Smooth muscle cell (in vitro differentiated cells): ENCODE measurements around the gene DNAJC2. TPM values are rescaled to one million over a fixed set of nuclear protein-coding genes. Genes with fewer than 3 reads are reported as not detected.
"Not testable (repeated sequence)": the region's sequence is repeated elsewhere in the genome, so short reads cannot be mapped to it uniquely, and the experiment has no call there.

Source experiments
- DNase-seq: peaks from one replicate; lab custom pipeline; 2025; ENCODE audit not compliant: unreplicated experiment; lab: John Stamatoyannopoulos, UW
- H2AFZ ChIP-seq: fragments of 200-600 bp; sonication (generic); 2 replicates; pipeline ENCODE4 v1.6.0; 2016; ENCODE audit warnings: antibody characterized with exemption, low read depth, mild to moderate bottlenecking
- H3F3A ChIP-seq: fragments of 200-600 bp; sonication (generic); 2 replicates; pipeline ENCODE4 v1.6.0; 2017; ENCODE audit warnings: antibody characterized with exemption, low read depth
- H3K27ac ChIP-seq: fragments of 200-600 bp; sonication (generic); 2 replicates; pipeline ENCODE4 v1.5.1; 2016; ENCODE audit warnings: low read depth, mild to moderate bottlenecking
- H3K27me3 ChIP-seq: fragments of 200-600 bp; sonication (generic); 2 replicates; pipeline ENCODE4 v1.6.1; 2016; ENCODE audit warnings: low read depth, mild to moderate bottlenecking
- H3K36me3 ChIP-seq: fragments of 200-600 bp; sonication (generic); 2 replicates; pipeline ENCODE4 v1.5.1; 2016; ENCODE audit warnings: low read depth
- H3K4me1 ChIP-seq: fragments of 200-600 bp; sonication (generic); 2 replicates; pipeline ENCODE4 v1.5.1; 2016; ENCODE audit warnings: low read depth
- H3K4me2 ChIP-seq: fragments of 200-600 bp; sonication (generic); 2 replicates; pipeline ENCODE4 v1.6.0; 2016; ENCODE audit warnings: mild to moderate bottlenecking
- H3K4me3 ChIP-seq: fragments of 200-600 bp; sonication (generic); 2 replicates; pipeline ENCODE4 v1.5.1; 2016; ENCODE audit warnings: mild to moderate bottlenecking
- H3K79me2 ChIP-seq: fragments of 200-600 bp; sonication (generic); 2 replicates; pipeline ENCODE4 v1.6.0; 2016; ENCODE audit warnings: low read depth, mild to moderate bottlenecking
- H3K9ac ChIP-seq: fragments of 200-600 bp; sonication (generic); 2 replicates; pipeline ENCODE4 v1.6.0; 2016; ENCODE audit warnings: low read depth
- H3K9me3 ChIP-seq: fragments of 200-600 bp; sonication (generic); replicated peaks from 2 replicates; pipeline ENCODE4 v1.5.1; 2016; ENCODE audit warnings: low read depth
- H4K20me1 ChIP-seq: fragments of 200-600 bp; sonication (generic); 2 replicates; pipeline ENCODE4 v1.6.0; 2016; ENCODE audit warnings: low read depth
- WGBS: methylation state at CpG from one replicate; pipeline ENCODE4 v1.1.7; 2016; ENCODE audit warnings: low lambda C conversion rate; 5-methylcytosine and 5-hydroxymethylcytosine counted together
- polyA plus RNA-seq: library from polyadenylated mRNA; unstranded; fragments of >200 nt; fragmentation: Nextera tagmentation; extraction: Ambion mirVana; gene quantifications from 2 replicates; pipeline ENCODE4 v1.2.1, GENCODE V29; 2016
- total RNA-seq: library from RNA; depleted of rRNA; stranded (reverse); fragments of >200 nt; gene quantifications from 2 replicates; pipeline ENCODE4 v1.2.3, GENCODE V29; 2014
- TF ChIP-seq, protein P1 (sequence below): fragments of 200-600 bp; sonication (generic); IDR thresholded peaks from 2 replicates; pipeline ENCODE4 v1.5.1; 2017; ENCODE audit warnings: borderline replicate concordance, mild to moderate bottlenecking, antibody characterized with exemption; ENCODE audit not compliant: insufficient read depth, poor library complexity, severe bottlenecking

The DNAJC2 gene
- total and polyA plus RNA-seq, 2 experiments from 2014 or later: 21.2 to 31.1 TPM

DNA sequence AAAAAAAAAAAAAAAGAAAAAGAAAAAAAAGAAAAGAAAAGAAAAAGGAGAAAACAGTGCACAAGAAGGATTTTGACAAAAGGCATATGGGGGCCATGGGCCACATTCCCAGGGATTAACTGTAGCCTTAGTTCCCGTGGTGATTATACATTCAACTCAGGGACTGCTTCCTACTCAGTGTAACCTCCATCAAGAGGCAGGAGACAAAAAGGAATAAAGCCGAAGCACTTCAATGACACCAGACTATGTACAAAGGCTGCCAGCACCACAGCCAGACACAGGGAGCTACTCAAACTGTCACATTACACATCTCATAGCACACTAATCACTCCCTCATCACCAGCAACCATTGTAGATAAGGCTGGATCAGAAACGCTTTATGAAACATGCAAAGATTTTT is 52.4 kb downstream of the DNAJC2 start:
- Histone ChIP-seq H3K4me1 (no peaks in the 10 kb centered on the region), H2AFZ (no peak overlapping the region), H3K36me3 (no peaks in the 10 kb centered on the region), H3K27me3 (peaks cover 3% of the 10 kb centered on the region), H3K4me2 (no peak overlapping the region), H3K4me3 (no peak overlapping the region), H3K79me2 (no peaks in the 10 kb centered on the region), H4K20me1 (no peaks in the 10 kb centered on the region), H3K9me3 (no peaks in the 10 kb centered on the region), H3F3A (no peaks in the 10 kb centered on the region), H3K9ac (no peak overlapping the region), H3K27ac (no peak overlapping the region)
- TF ChIP-seq, protein P1, sequence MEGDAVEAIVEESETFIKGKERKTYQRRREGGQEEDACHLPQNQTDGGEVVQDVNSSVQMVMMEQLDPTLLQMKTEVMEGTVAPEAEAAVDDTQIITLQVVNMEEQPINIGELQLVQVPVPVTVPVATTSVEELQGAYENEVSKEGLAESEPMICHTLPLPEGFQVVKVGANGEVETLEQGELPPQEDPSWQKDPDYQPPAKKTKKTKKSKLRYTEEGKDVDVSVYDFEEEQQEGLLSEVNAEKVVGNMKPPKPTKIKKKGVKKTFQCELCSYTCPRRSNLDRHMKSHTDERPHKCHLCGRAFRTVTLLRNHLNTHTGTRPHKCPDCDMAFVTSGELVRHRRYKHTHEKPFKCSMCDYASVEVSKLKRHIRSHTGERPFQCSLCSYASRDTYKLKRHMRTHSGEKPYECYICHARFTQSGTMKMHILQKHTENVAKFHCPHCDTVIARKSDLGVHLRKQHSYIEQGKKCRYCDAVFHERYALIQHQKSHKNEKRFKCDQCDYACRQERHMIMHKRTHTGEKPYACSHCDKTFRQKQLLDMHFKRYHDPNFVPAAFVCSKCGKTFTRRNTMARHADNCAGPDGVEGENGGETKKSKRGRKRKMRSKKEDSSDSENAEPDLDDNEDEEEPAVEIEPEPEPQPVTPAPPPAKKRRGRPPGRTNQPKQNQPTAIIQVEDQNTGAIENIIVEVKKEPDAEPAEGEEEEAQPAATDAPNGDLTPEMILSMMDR: no peak
- no peak for DNase-seq
- WGBS: 57% methylated on average over 3 of the region's 3 CpGs

DNA sequence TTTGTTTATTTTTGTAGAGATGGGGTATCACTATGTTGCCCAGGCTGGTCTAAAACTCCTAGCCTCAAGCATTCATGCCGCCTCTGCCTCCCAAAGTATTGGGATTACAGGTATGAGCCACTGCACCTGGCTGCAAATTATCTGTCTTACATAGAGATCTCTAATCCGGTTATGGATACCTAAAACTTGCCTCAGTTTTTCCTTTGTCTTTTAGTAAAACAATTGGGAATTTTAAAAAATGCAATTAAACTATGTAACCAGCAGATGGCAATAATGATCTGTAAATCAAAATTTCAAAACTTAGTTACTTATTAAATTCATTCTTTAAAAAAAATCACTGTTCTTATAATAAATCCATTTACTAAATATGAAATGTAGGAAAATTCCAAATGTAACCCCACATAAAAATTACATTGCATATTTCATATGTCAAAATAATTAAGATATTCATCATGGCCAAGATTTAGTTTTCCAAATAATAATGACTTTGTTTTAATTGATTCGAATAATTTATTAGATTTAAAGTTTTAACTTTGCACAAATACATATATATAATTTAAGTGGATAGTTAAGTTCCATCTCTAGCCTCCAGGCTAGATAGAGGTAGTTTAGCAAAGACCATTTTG is 61.7 kb downstream of the DNAJC2 start:
- H3K9ac ChIP-seq, H3K4me1 ChIP-seq, H4K20me1 ChIP-seq, H2AFZ ChIP-seq, H3K79me2 ChIP-seq, H3K4me3 ChIP-seq, H3K4me2 ChIP-seq, DNase-seq, H3K9me3 ChIP-seq, H3K36me3 ChIP-seq, H3K27ac ChIP-seq, H3F3A ChIP-seq: not testable (repeated sequence)
- TF ChIP-seq, protein P1: peak; percentile 10
- peaks cover 22% of the 10 kb centered on the region for H3K27me3 ChIP-seq
- WGBS: 42% methylated on average over 3 of the region's 3 CpGs

DNA sequence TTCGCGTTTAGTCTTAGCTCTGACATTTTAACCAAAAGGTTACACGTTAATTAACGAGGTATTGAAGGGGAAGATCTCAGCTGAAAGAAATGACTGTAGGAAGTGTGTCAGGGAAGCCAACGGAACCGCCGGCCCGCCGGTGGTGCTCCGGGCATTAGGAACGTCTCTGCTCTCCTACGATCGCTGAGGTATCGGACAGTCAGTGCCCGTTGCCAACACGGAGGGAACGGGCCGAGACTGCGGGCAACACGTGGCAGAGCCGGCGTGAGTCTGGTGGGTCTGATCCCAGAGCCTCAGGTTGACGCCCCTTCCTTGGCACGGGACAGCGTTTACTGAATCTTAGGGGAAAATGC is 63.8 kb downstream of the DNAJC2 start:
- DNase-seq, H3K36me3 ChIP-seq, H3K27ac ChIP-seq, H3F3A ChIP-seq, H3K9ac ChIP-seq, H3K79me2 ChIP-seq, H4K20me1 ChIP-seq, H3K4me1 ChIP-seq, H3K9me3 ChIP-seq: not testable (repeated sequence)
- Histone ChIP-seq H3K4me3 (peak overlapping the region; percentile 73), H2AFZ (peak overlapping the region; percentile 95), H3K27me3 (peaks cover 22% of the 10 kb centered on the region), H3K4me2 (peak overlapping the region; percentile 86)
- WGBS: 2% methylated on average over 25 of the region's 25 CpGs

DNA sequence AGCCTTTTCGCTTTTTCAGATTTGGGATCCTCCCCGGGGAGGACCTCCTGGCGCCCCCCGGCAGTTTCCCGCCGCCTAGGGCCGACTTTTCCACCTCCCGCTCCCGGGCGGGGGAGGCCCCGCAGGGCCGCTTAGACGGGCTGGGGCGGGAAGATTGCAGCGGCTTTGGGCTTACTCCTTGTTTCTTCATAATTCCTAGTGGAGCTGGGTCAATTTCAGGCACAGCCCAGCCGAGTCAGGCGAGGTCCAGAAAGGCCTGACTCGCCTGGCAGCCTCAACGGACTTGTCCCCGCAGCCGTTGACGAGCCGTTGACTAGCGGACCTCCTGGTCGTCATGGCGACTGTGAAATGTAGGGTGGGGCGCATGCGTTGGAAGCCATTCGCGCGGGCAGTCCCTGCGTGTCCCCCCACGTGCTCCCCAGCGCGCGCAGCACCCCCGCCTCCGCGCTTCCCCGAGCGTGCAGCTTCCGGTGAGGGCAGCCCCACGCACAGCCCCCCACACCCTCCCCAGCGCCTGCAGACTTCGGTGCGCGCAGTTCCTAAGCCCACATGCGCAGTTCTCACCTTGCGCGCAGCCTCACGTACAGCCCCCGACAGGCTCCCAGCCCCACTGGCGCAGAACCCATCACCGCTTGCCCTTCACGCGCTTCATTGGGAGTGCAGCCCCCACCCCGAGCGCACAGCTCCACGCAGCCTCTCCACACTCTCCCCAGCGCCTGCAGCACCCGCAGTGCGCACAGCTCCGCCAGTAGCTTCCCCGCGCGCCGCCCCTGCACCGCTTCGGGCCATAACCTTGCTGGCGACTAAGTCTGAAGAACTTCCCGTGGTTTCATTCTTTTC is 64.4 kb downstream of the DNAJC2 start:
- not testable (repeated sequence) for H3K9ac ChIP-seq, H3K36me3 ChIP-seq, H3K27ac ChIP-seq, H3K79me2 ChIP-seq, H4K20me1 ChIP-seq, H3K4me1 ChIP-seq, DNase-seq, H3K9me3 ChIP-seq, H3F3A ChIP-seq
- Histone ChIP-seq H3K4me3 (peak overlapping the region; percentile 73), H2AFZ (peak overlapping the region; percentile 95), H3K4me2 (peak overlapping the region; percentile 86), H3K27me3 (peaks cover 22% of the 10 kb centered on the region)
- 1% methylated on average over 57 of the region's 71 CpGs for WGBS

DNA sequence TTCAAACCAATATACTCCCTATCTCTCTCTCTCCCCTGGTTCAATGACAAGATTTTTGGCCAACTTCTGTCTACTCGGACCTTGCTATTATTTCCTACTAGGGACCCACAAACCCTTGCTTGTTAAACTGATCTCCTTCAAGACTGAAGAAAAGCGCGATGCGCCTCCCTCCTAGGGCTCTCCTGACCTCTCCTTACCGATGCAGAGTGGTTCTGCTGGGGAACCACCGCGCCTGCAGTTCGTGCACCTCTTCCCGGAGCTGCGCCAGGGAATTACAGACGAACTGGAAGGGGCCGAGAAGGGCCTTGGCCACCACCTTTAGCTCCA is 65.0 kb downstream of the DNAJC2 start:
- not testable (repeated sequence) for H3K4me1 ChIP-seq, H3K79me2 ChIP-seq, H3K9me3 ChIP-seq, H3F3A ChIP-seq, H4K20me1 ChIP-seq, H3K9ac ChIP-seq, H3K36me3 ChIP-seq, H3K27ac ChIP-seq, DNase-seq
- H3K27me3 ChIP-seq: peaks cover 22% of the 10 kb centered on the region
- H2AFZ ChIP-seq: peak overlapping the region; percentile 95
- peak overlapping the region; percentile 73 for H3K4me3 ChIP-seq
- peak overlapping the region; percentile 86 for H3K4me2 ChIP-seq
- WGBS: 5% methylated on average over 12 of the region's 12 CpGs

DNA sequence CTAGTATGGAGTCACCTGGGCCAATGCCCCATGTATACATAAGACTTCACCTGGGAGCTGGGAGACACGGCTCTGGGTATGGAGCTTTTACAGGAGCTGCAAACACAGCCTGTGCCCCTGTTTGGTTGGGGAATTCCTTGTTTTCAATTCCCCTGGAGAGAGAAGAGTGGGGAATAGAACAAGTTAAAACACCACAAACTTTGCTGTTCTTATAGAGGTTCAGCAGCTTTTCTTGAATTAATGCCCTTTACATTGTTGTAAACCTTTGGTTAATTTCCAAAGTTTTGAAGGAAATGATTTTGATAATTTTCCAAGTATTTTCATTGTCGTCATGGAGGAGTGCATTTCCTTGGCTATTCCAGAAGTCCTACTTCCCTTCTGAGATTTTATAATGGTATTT is 66.4 kb downstream of the DNAJC2 start:
- H4K20me1 ChIP-seq, H3K9me3 ChIP-seq, H3K4me2 ChIP-seq, DNase-seq, H2AFZ ChIP-seq, H3K79me2 ChIP-seq, H3F3A ChIP-seq, H3K4me1 ChIP-seq, H3K36me3 ChIP-seq, H3K4me3 ChIP-seq, H3K9ac ChIP-seq, H3K27ac ChIP-seq: not testable (repeated sequence)
- 91% methylated on average over 2 of the region's 2 CpGs for WGBS
- H3K27me3 ChIP-seq: peaks cover 22% of the 10 kb centered on the region

DNA sequence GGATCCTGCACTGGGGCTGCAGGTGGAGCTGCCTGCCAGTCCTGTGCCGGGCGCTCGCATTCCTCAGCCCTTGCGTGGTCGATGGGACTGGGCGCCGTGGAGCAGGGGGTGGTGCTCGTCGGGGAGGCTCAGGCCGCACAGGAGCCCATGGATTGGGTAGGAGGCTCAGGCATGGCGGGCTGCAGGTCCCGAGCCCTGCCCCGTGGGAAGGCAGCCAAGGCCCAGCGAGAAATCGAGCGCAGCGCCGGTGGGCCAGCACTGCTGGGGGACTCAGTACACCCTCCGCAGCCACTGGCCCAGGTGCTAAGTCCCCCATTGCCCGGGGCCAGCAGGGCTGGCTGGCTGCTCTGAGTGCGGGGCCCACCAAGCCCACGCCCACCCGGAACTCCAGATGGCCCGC is 69.7 kb downstream of the DNAJC2 start:
- WGBS: 98% methylated on average over 15 of the region's 24 CpGs
- not testable (repeated sequence) for H3K9me3 ChIP-seq, H3K4me2 ChIP-seq, H3K4me3 ChIP-seq, DNase-seq, H3F3A ChIP-seq, H3K9ac ChIP-seq, H3K36me3 ChIP-seq, H3K79me2 ChIP-seq, H2AFZ ChIP-seq, H4K20me1 ChIP-seq, H3K27ac ChIP-seq, H3K4me1 ChIP-seq
- H3K27me3 ChIP-seq: peaks cover 16% of the 10 kb centered on the region
